ENCODE results near the gene IGSF9B. TPM values are rescaled to one million over a fixed set of nuclear protein-coding genes. Genes with fewer than 3 reads are reported as not detected.

Gene IGSF9B
- polyA plus RNA-seq, 1 donor (not counting 4 experiments of a cell fraction or from before 2014, with no cell fraction given) = 0.66 TPM

- H4K20me1 ChIP-seq (ENCODE audit: control insufficient read depth, extremely low read depth, insufficient read depth, low read length) = no peaks in the 10 kb centered on the region
- H3K36me3 ChIP-seq (ENCODE audit: control insufficient read depth in 2 of 2, extremely low read depth in 1 of 2, insufficient read depth in 2 of 2, low read length in 2 of 2) = no peaks in the 10 kb centered on the region
- no peak overlapping the region for H3K27ac ChIP-seq (ENCODE audit: control insufficient read depth, insufficient read depth, low read length)
- no peaks in the 10 kb centered on the region for H3K9me3 ChIP-seq (ENCODE audit: control insufficient read depth, low read depth, low read length)
- dilution Hi-C loops (cut with MboI; ENCODE audit: extremely low pct_ligation_motif_present, low sequenced_read_pairs) = no loop called here
- no peaks in the 10 kb centered on the region for H3K79me2 ChIP-seq (ENCODE audit: control insufficient read depth, insufficient read depth, low read length)
- TF ChIP-seq EZH2 (IDR thresholded peaks at IDR 0.05; ENCODE audit: low read length) (no peak), CTCF (optimal IDR thresholded peaks at IDR 0.05 in 1 of 3, IDR thresholded peaks at IDR 0.05 in 1 of 3, conservative IDR thresholded peaks at IDR 0.05 in 1 of 3; ENCODE audit: extremely low read depth in 1 of 3, insufficient read depth in 2 of 3, low read length in 3 of 3) (no peak)
- H3K27me3 ChIP-seq (ENCODE audit: control insufficient read depth, extremely low read depth, insufficient read depth, low read length) = no peaks in the 10 kb centered on the region
- no peak overlapping the region for H3K4me3 ChIP-seq (ENCODE audit: control insufficient read depth in 2 of 3, extremely low read depth in 1 of 3, insufficient read depth in 2 of 3, low read depth in 1 of 3, low read length in 3 of 3)
- H3K4me2 ChIP-seq (ENCODE audit: control insufficient read depth, extremely low read depth, insufficient read depth, low read depth, low read length) = no peak overlapping the region
- H2AFZ ChIP-seq (ENCODE audit: control insufficient read depth, low read length) = no peak overlapping the region
- FAIRE-seq (no peak), DNase-seq (ENCODE audit: low read depth, low spot score) (no peak)
- no peaks in the 10 kb centered on the region for H3K4me1 ChIP-seq (ENCODE audit: control insufficient read depth, extremely low read depth, insufficient read depth, low read length)
- H3K9ac ChIP-seq (ENCODE audit: control insufficient read depth, extremely low read depth, insufficient read depth, low read length) = no peak overlapping the region
- no peaks in the 10 kb centered on the region for H3K9me1 ChIP-seq (ENCODE audit: control insufficient read depth, extremely low read depth, insufficient read depth, low read length)
Measured at GRCh38 chr11:133900176-133901105, 56.3 kb downstream of the IGSF9B start.

- dilution Hi-C loops (cut with MboI; ENCODE audit: extremely low pct_ligation_motif_present, low sequenced_read_pairs) = no loop called here
- H4K20me1 ChIP-seq (ENCODE audit: control insufficient read depth, extremely low read depth, insufficient read depth, low read length) = no peaks in the 10 kb centered on the region
- H3K27ac ChIP-seq (ENCODE audit: control insufficient read depth, insufficient read depth, low read length) = no peak overlapping the region
- no peaks in the 10 kb centered on the region for H3K9me3 ChIP-seq (ENCODE audit: control insufficient read depth, low read depth, low read length)
- DNase-seq (ENCODE audit: low read depth, low spot score) (no peak), FAIRE-seq (no peak)
- no peak overlapping the region for H3K4me3 ChIP-seq (ENCODE audit: control insufficient read depth in 2 of 3, extremely low read depth in 1 of 3, insufficient read depth in 2 of 3, low read depth in 1 of 3, low read length in 3 of 3)
- H3K27me3 ChIP-seq (ENCODE audit: control insufficient read depth, extremely low read depth, insufficient read depth, low read length) = no peaks in the 10 kb centered on the region
- no peaks in the 10 kb centered on the region for H3K9me1 ChIP-seq (ENCODE audit: control insufficient read depth, extremely low read depth, insufficient read depth, low read length)
- H3K9ac ChIP-seq (ENCODE audit: control insufficient read depth, extremely low read depth, insufficient read depth, low read length) = no peak overlapping the region
- no peak overlapping the region for H3K4me2 ChIP-seq (ENCODE audit: control insufficient read depth, extremely low read depth, insufficient read depth, low read depth, low read length)
- H3K79me2 ChIP-seq (ENCODE audit: control insufficient read depth, insufficient read depth, low read length) = no peaks in the 10 kb centered on the region
- no peaks in the 10 kb centered on the region for H3K36me3 ChIP-seq (ENCODE audit: control insufficient read depth in 2 of 2, extremely low read depth in 1 of 2, insufficient read depth in 2 of 2, low read length in 2 of 2)
- H3K4me1 ChIP-seq (ENCODE audit: control insufficient read depth, extremely low read depth, insufficient read depth, low read length) = no peaks in the 10 kb centered on the region
- no peak for TF ChIP-seq EZH2 (IDR thresholded peaks at IDR 0.05; ENCODE audit: low read length)
- TF ChIP-seq CTCF (optimal IDR thresholded peaks at IDR 0.05 in 1 of 3, IDR thresholded peaks at IDR 0.05 in 1 of 3, conservative IDR thresholded peaks at IDR 0.05 in 1 of 3; ENCODE audit: extremely low read depth in 1 of 3, insufficient read depth in 2 of 3, low read length in 3 of 3) = no peak
- no peak overlapping the region for H2AFZ ChIP-seq (ENCODE audit: control insufficient read depth, low read length)
Measured at GRCh38 chr11:133898770-133899115, 58.0 kb downstream of the IGSF9B start.

Measured in keratinocyte (primary cell).